ENCODE measurements around the gene OGFRL1.

OGFRL1 gene

GRCh38 chr6:71347119-71347518 is 58.5 kb downstream of the OGFRL1 start:
- Histone ChIP-seq H4K20me1 (ENCODE audit: insufficient read depth, low read length) (no peaks in the 10 kb centered on the region), H3K9me3 (ENCODE audit: low read length) (no peaks in the 10 kb centered on the region), H2AFZ (ENCODE audit: low read length) (no peak overlapping the region), H3F3A (ENCODE audit: insufficient read depth, low read length) (no peaks in the 10 kb centered on the region), H3K27ac (ENCODE audit: low read depth, low read length, poor library complexity, severe bottlenecking) (no peak overlapping the region), H3K4me1 (ENCODE audit: insufficient read depth, low read length, severe bottlenecking) (no peaks in the 10 kb centered on the region), H3K36me3 (ENCODE audit: insufficient read depth, low read length) (no peaks in the 10 kb centered on the region), H3K9me2 (ENCODE audit: low read depth, low read length) (no peaks in the 10 kb centered on the region), H3K79me2 (ENCODE audit: insufficient read depth, low read length) (no peaks in the 10 kb centered on the region), H3K9ac (ENCODE audit: low read length) (no peak overlapping the region), H3K4me2 (ENCODE audit: low read length) (no peak overlapping the region), H3K27me3 (ENCODE audit: insufficient read depth, low read length) (no peaks in the 10 kb centered on the region), H3K4me3 (ENCODE audit: low read depth, low read length, poor library complexity, severe bottlenecking) (no peak overlapping the region)
- TF ChIP-seq, protein P1, sequence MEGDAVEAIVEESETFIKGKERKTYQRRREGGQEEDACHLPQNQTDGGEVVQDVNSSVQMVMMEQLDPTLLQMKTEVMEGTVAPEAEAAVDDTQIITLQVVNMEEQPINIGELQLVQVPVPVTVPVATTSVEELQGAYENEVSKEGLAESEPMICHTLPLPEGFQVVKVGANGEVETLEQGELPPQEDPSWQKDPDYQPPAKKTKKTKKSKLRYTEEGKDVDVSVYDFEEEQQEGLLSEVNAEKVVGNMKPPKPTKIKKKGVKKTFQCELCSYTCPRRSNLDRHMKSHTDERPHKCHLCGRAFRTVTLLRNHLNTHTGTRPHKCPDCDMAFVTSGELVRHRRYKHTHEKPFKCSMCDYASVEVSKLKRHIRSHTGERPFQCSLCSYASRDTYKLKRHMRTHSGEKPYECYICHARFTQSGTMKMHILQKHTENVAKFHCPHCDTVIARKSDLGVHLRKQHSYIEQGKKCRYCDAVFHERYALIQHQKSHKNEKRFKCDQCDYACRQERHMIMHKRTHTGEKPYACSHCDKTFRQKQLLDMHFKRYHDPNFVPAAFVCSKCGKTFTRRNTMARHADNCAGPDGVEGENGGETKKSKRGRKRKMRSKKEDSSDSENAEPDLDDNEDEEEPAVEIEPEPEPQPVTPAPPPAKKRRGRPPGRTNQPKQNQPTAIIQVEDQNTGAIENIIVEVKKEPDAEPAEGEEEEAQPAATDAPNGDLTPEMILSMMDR (IDR thresholded peaks at IDR 0.05; ENCODE audit: low read length) = no peak
- no peak for TF ChIP-seq EZH2 (IDR thresholded peaks at IDR 0.05; ENCODE audit: borderline replicate concordance, low read length)

DNA sequence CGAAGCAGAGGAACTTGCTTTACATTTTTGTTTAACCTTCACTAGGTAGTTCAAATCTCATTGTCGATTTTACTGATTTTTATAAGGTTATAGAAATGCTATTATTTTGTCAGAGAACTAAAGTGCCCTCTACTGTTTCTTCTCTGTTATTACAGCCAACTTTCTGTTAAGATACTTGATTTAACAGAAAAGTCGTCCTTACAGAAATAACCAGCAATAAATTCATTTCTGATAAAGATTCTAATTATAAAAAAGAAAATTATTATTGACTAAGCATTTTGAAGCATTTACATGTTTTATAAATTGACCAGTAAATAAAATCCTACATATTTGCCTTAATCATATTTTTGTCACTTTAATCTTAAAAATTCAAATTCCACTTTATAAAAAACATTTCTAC is 60.8 kb downstream of the OGFRL1 start:
- H3K36me3 ChIP-seq (ENCODE audit: insufficient read depth, low read length) = no peaks in the 10 kb centered on the region
- H3K27ac ChIP-seq (ENCODE audit: low read depth, low read length, poor library complexity, severe bottlenecking) = no peak overlapping the region
- H3K9ac ChIP-seq (ENCODE audit: low read length) = no peak overlapping the region
- H3K9me2 ChIP-seq (ENCODE audit: low read depth, low read length) = no peaks in the 10 kb centered on the region
- no peak for TF ChIP-seq EZH2 (IDR thresholded peaks at IDR 0.05; ENCODE audit: borderline replicate concordance, low read length)
- TF ChIP-seq, protein P1 (IDR thresholded peaks at IDR 0.05; ENCODE audit: low read length) = peak; percentile 68
- H2AFZ ChIP-seq (ENCODE audit: low read length) = no peak overlapping the region
- no peaks in the 10 kb centered on the region for H3K79me2 ChIP-seq (ENCODE audit: insufficient read depth, low read length)
- no peaks in the 10 kb centered on the region for H3K4me1 ChIP-seq (ENCODE audit: insufficient read depth, low read length, severe bottlenecking)
- no peak overlapping the region for H3K4me3 ChIP-seq (ENCODE audit: low read depth, low read length, poor library complexity, severe bottlenecking)
- no peaks in the 10 kb centered on the region for H3F3A ChIP-seq (ENCODE audit: insufficient read depth, low read length)
- no peak overlapping the region for H3K4me2 ChIP-seq (ENCODE audit: low read length)
- no peaks in the 10 kb centered on the region for H3K9me3 ChIP-seq (ENCODE audit: low read length)
- no peaks in the 10 kb centered on the region for H4K20me1 ChIP-seq (ENCODE audit: insufficient read depth, low read length)
- no peaks in the 10 kb centered on the region for H3K27me3 ChIP-seq (ENCODE audit: insufficient read depth, low read length)

- Histone ChIP-seq H3K9ac (ENCODE audit: low read length) (no peak overlapping the region), H3K9me3 (ENCODE audit: low read length) (no peaks in the 10 kb centered on the region), H3F3A (ENCODE audit: insufficient read depth, low read length) (no peaks in the 10 kb centered on the region), H3K27ac (ENCODE audit: low read depth, low read length, poor library complexity, severe bottlenecking) (no peak overlapping the region), H3K4me2 (ENCODE audit: low read length) (no peak overlapping the region), H3K4me3 (ENCODE audit: low read depth, low read length, poor library complexity, severe bottlenecking) (no peak overlapping the region), H2AFZ (ENCODE audit: low read length) (no peak overlapping the region), H3K27me3 (ENCODE audit: insufficient read depth, low read length) (no peaks in the 10 kb centered on the region), H3K9me2 (ENCODE audit: low read depth, low read length) (no peaks in the 10 kb centered on the region), H3K4me1 (ENCODE audit: insufficient read depth, low read length, severe bottlenecking) (no peaks in the 10 kb centered on the region), H4K20me1 (ENCODE audit: insufficient read depth, low read length) (no peaks in the 10 kb centered on the region), H3K79me2 (ENCODE audit: insufficient read depth, low read length) (no peaks in the 10 kb centered on the region), H3K36me3 (ENCODE audit: insufficient read depth, low read length) (no peaks in the 10 kb centered on the region)
- TF ChIP-seq EZH2 (IDR thresholded peaks at IDR 0.05; ENCODE audit: borderline replicate concordance, low read length) = no peak
- TF ChIP-seq, protein P1 (IDR thresholded peaks at IDR 0.05; ENCODE audit: low read length) = no peak
Observed at GRCh38 chr6:71349976-71350615, 61.5 kb downstream of the OGFRL1 start.
